Lower leg skin (tissue), 4 donors: ENCODE measurements around the gene SOX13. TPM values are rescaled to one million over a fixed set of nuclear protein-coding genes. Genes with fewer than 3 reads are reported as not detected.

Experiments used
- DNase-seq, 2 donors: peaks; one replicate each; pipeline ENCODE4 v3.0.0-alpha.2; 2019; ENCODE audit warnings: low spot score in 2 of 2
- H3K4me3 ChIP-seq: fragments of 200-600 bp; sonication (generic); 2 replicates; pipeline ENCODE4 v1.5.1; 2017; ENCODE audit warnings: mild to moderate bottlenecking, low read depth; ENCODE audit not compliant: poor library complexity, severe bottlenecking
- CTCF ChIP-seq, 3 donors: fragments of 450-650 bp; IDR thresholded peaks; one replicate each; pipeline ENCODE4 v1.5.1; 2016; ENCODE audit warnings: antibody characterized with exemption in 3 of 3, mild to moderate bottlenecking in 3 of 3, moderate library complexity in 2 of 3
- POLR2A ChIP-seq, 2 donors: fragments of 450-650 bp; IDR thresholded peaks; one replicate each; pipeline ENCODE4 v1.6.1; 2016 to 2017; ENCODE audit warnings: antibody characterized with exemption in 2 of 2, mild to moderate bottlenecking in 1 of 2, moderate library complexity in 1 of 2
- WGBS, 2 donors: methylation state at CpG; one replicate each; pipeline ENCODE4 v1.1.5; 2018; 5-methylcytosine and 5-hydroxymethylcytosine counted together
- intact Hi-C: fragments of 100-400 bp; cut with DNase I; formaldehyde crosslinking; loops from one replicate; pipeline ENCODE4 v1.15.0; 2023; ENCODE audit warnings: low total_unique reads
- total RNA-seq, 4 donors: library from RNA; depleted of rRNA; stranded (reverse); fragments of >200 nt; gene quantifications; one replicate each; pipeline ENCODE4 v1.1.0, GENCODE V29; 2016

The SOX13 gene
- 10 to 100 TPM in 2 of 4 donors, 1 to 10 TPM in 2; 7.2 to 32.2 (median 16.8) TPM for total RNA-seq

- WGBS, 2 donors: 0% methylated on average over 57 of the region's 89 CpGs
- DNase-seq: peak; percentile 80 to 97
- peak within 1 kb of the TSS; percentile 58 for H3K4me3 ChIP-seq
- intact Hi-C loops: no loop called here
- peak in 1 of 2 donors; percentile 72 for TF ChIP-seq POLR2A (IDR thresholded peaks at IDR 0.05)
- no peak for TF ChIP-seq CTCF (IDR thresholded peaks at IDR 0.05)
Observed at GRCh38 chr1:204072931-204073836, at the start of gene SOX13. Gene SOX13 (plus strand): TSS chr1:204073115. CDS start chr1:204112916, 39,801 bp downstream.

GRCh38 chr1:204025917-204026707 is 46.8 kb upstream of the SOX13 start:
- H3K4me3 ChIP-seq: no peak overlapping the region
- WGBS, 2 donors: 68 to 71% methylated on average over 17 of the region's 17 CpGs
- DNase-seq: no peak
- TF ChIP-seq CTCF (IDR thresholded peaks at IDR 0.05) (no peak), POLR2A (IDR thresholded peaks at IDR 0.05) (no peak)
- intact Hi-C loops: no loop called here

- TF ChIP-seq CTCF (IDR thresholded peaks at IDR 0.05): no peak
- TF ChIP-seq POLR2A (IDR thresholded peaks at IDR 0.05): no peak
- DNase-seq: no peak
- intact Hi-C loops: no loop called here
- no peak overlapping the region for H3K4me3 ChIP-seq
- 79 to 90% methylated on average over 3 of the region's 3 CpGs for WGBS, 2 donors
Observed at GRCh38 chr1:204027446-204027845, 45.5 kb upstream of the SOX13 start.

- WGBS, 2 donors: 86 to 90% methylated on average over 7 to 11 of the region's 11 CpGs
- DNase-seq: no peak
- intact Hi-C loops: no loop called here
- no peak overlapping the region for H3K4me3 ChIP-seq
- TF ChIP-seq CTCF (IDR thresholded peaks at IDR 0.05) (no peak), POLR2A (IDR thresholded peaks at IDR 0.05) (no peak)
Observed at GRCh38 chr1:204029016-204029415, 43.9 kb upstream of the SOX13 start.

GRCh38 chr1:204031098-204031710 is 41.7 kb upstream of the SOX13 start:
- 74 to 79% methylated on average over 10 to 11 of the region's 11 CpGs for WGBS, 2 donors
- TF ChIP-seq POLR2A (IDR thresholded peaks at IDR 0.05): no peak
- TF ChIP-seq CTCF (IDR thresholded peaks at IDR 0.05): no peak
- no peak for DNase-seq
- no peak overlapping the region for H3K4me3 ChIP-seq
- intact Hi-C loops: no loop called here
